ENCODE measurements around the gene WIPF3.

The WIPF3 gene

DNA sequence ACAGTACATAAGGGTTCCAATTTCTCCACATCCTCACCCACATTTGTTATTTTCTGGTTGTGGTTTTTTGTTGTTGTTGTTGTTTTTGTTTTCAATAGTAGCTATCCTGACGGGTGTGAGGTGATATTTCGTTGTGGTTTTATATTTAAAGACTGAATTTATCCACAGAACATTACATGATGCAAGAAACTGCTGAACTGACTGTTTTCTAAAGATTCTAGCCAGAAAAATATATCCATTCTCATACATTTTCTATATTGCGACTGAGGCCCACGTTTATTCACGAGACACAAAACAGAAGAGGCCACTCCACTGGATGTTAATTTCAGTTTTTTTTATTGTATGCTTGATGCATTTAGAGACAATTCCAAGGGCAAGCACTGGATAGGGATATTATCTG lies 113.5 kb downstream of the WIPF3 start:
- no peak for DNase-seq

DNA sequence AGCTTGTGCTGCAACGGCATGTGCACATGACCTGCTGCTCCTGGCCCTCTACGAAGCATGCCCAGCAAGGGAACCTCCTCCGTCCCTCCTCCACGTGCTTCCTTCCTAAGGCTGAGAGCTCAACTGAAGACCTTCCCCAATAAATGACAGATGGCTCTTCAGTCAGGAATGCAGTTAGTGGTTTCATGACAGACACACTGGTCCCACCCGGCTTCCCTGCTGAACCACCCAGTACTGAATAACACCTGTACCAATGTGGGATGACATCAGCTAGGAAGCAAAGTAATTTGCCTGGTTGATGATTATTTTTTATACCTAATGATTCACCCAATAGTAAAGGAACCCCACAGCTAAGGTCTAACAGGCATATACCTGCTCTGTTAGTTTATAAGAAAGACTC lies 114.2 kb downstream of the WIPF3 start:
- no peak for DNase-seq

DNA sequence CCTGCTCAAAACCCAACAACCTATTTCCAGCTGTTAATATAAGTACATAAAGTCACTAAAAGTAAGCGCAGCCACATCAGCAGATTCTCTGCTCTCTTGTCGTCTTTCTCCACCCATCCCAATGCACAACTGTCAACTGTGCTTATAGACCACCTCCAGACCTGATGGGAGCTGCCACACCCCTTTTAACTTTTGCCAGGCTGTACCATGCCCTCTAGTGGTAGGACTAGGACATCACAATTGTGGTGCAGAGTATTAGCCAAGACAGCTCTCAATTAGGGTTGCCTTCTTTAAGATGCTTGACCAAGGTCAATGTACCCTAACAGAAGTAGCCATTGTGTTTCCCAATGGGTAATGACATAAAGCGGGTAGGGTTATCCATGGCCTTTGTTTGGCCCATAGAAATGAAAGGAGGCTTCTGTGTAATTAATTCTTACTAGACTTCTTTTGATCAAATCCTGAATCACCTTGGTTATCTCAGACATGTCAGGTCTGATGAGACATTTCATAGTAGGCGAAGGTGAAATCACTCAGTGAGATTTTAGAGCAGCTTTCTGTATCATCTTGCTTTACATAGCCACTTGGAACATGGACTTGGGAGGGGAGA lies 115.2 kb downstream of the WIPF3 start:
- DNase-seq, result peak; percentile 58 to 72

DNA sequence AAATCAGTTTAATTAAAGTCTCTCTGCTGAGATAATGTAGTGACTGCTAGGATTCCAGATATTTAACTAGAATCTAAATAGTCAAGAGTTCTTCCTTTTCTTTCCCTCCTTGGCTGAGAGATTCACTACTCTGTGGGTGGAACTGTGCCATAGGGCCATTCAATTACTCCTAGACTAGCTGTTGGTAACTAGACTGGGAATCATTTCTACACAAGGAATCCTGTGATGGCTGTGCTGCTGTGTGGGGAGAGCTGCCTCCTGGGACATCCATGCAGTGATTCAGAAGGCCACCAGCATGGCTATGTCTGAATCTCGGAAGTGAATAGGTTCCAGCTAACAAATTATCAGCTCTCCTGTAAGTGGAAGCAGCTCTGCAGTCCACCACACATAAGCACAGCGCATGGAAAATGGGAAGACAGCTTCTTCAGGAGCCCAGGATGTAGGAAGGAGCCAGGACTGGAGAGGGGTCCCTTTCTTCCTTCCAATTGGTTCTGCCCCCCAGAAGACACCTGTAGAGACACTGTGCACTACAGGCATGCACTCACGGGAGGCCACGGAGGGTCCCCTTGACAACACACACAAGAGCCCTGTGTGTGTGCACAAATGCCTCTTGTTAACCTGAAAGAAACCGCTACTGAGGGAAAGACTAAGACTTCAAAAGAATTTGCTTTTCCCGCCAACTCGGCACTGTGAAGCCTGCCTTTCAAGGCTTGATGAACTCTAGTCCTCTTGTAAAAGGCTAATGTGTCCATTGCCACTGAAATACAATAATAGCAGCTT lies 116.8 kb downstream of the WIPF3 start:
- no peak for DNase-seq

DNA sequence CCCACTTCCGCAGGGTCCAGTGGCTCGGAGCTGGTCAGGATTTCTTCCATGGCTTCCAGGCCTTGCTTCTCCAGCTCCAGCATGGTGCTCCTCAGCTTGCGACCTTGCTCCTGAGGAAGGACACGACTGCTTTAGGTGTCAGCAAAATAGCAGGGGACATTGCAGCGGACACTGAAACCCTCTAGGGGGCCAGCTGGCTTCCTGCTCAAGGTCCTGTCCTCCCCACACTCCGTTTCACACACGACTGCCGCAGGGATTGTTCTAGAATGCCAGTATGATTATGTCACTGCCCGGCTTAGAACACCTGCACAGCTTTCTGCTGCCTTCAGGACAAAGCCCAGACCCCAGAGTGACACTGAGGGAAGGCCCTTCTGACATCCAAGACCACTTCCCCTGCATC lies 117.7 kb downstream of the WIPF3 start:
- no peak for DNase-seq

DNA sequence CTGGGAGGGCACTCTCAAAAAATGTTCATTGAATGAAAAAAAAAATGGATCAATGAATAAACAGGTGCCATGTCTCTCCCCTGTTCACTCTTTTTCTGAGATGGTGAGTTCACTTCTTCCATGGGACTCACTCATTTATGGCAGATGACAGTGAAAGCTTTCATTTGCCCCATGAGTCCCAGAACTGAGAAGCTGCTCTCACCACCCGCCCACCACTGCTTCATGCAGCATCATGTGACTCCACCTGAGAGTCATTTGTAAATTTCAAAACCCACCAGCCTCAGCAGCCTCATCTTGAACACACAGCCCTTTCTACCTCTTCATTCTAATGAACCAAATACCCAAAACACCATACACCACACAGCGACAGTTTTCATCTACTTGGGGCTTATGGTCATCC lies 118.4 kb downstream of the WIPF3 start:
- no peak for DNase-seq

DNA sequence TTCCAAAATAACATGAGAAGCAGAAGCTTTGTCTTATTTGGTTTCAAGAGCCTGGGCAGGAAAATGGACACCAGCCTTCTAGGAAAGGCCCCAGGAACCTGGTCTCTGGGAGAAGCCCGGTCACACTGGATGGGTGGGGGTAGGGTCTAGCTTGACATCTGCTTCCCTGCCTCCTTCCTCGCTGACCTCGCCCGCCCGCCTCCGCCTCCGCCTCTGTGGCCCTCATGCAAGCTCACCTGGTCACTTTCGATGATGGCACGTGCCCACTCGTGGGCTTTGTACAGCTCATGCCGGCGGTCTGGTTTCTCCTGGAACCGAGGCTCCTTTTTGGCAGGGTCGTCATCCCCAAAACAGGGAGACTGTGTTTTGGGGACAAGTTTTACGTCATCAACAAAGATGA lies 119.9 kb downstream of the WIPF3 start:
- no peak for DNase-seq

DNA sequence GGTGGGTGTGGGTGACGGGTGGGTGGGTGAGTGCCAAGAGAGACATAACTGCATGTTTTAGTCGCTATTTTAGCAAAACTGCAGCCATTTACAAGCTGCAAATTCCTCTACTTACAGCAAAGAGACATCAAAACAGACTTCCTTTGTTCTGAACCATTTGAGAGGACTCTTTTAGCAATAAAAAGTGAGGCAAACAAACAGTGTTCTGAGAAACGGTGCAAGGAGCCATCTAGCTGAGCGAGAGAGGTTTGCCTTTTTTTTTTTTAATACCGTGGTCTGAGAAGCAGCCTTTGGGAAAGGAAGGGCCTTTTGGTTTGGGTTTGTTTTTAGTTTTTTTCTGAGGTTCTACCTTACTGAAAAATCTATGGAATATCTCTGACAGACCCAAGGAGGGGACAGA lies 120.4 kb downstream of the WIPF3 start:
- DNase-seq, result no peak

DNA sequence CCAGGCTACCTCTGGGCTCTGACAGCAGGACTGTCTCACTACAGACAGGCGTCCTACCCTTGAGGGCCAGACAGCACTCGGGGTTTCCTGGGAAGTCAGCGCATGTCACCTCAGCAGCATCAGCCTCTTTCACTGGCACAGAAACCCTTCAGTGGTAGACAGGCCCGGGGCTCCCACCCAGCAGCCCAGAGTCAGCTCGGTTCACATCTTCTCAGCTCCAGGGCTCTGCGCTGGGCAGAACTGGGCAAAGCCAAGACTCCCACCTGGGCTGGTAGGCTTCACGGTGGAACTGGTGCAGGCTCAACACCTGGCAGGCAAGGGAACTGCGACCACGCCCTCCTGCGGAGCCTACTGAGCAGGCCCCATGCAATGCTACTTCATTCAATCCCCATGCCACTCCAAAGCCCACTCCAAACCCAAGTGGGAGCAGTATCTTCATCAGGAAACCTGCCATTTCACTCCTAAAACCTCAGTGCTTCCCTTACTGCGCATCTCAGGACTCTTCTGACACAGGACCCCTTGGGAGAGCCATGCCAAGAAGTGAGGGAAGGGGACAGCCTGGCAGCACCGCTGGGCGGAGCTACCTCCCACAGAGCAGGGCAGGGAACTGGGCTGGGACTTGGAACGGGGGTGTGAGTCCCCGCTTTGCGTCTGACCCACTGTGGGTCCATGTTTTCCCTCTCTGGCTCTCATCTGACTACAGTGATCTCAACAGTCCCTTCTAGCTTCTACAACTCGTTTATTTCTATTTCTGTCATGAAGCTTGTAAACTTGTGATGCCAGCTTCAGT lies 122.9 kb downstream of the WIPF3 start:
- no peak for DNase-seq

DNA sequence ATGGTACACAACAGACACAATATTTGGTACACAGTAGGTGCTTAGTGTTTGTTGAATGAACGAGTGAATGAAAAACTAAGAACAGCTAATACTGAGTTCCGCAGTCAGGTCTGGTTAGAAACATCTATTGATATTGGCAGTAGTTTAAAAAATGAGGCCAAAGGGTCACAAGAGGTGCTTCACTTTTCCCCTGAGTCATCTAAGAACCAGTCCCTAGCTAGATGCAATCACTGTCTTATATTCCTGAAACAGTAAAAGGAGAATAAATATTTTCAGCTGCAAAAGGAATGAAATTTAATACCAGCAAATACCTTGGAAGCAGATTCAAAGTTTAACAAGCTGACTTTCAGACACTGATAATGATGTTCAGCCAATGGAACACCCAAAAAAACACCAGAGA lies 128.8 kb downstream of the WIPF3 start:
- DNase-seq, result no peak

DNA sequence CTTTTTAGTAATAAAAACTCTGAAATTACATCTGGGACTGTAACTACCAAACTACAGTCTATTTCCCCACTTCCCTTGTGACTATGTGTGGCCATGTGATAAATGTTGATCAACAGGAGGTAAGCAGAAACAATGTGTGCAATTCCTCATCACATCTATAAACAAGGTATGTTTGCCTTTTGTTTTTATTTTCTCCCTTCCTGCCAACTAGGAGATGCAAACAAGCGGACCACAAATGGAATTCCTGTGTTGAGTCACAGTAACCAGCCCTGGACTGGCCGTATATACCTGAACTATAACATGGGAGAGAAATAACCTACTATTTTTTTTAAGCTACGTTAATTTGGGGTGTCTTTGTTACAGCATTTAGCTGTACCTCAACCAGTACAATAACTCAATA lies 130.8 kb downstream of the WIPF3 start:
- no peak for DNase-seq

DNA sequence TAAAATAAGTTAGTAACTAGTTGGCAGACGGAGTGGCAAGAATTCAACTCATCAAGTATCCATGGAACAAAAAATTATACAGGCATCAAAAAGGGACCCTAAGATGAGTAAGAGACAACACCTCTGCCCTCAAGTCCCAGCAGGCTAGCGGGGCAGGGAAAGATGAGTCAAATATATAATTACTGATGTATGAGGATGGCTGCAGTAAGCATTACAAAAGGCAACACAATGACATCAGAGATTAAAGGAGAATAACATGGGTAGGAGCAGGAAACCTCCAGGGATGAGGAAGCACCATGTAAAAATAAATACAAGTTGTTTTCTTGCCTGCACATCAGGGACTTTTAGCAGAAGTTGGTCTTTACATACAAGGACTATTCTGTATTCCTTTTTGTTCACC lies 133.9 kb downstream of the WIPF3 start:
- DNase-seq, result no peak

DNA sequence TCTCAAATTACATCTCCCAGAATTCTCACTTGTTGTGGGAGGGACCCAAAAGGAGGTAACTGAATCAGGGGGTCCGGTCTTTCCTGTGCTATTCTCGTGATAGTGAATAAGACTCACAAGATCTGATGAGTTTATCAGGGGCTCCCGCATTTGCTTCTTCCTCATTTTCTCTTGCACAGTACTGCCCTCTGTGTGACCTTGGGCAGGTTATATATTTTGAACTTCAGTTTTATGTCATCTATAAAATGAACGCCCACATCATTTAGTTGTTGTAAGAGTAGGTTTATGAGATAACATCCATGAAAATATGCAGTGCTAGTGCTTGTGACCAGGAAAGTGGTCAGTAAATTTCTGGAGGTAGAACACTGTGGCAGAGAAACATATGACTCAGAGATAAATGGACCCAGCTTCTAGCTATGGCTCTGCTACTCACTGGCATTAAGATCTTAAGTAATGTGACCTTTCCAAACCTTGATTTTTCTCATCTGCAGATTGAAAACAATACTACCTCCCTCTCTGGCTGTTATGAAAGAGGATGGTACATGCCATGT lies 139.0 kb downstream of the WIPF3 start:
- no peak for DNase-seq

DNA sequence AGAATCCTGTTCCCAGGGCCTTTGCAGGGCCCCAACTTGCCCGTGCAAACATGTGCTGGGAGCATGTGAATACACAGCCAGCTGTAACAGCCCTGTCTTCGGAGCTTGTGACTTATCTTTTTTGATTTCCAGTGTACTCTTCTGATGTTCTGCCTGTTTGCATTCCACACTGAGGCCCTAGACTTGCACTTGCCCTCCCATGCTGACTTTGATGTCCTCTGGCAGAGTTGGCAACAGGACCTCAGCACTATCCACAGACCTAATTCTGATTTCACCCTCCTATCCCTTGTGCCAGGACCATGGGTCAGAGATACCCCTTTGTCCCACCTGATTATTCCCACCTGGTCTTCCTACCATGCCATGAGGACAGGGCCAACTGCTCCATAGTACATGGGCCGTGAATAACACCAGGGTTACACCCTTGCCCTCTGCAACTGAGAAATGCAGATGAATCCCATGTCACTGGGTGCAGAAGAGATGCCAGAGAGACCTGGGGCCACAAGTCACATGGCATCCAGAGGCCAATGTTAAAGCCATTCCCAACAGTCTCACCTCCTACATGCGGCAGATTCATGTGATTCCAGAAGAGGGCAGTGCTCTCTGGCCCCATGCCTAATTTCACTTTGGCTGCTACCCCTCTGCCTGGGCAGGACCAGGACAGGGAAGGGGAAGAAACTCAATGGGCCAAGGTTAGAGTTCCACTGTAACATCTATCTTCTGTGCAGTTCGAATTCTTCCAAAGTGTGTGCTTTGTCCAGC lies 140.3 kb downstream of the WIPF3 start:
- DNase-seq, result peak in 1 of 2 experiments; percentile 4

DNA sequence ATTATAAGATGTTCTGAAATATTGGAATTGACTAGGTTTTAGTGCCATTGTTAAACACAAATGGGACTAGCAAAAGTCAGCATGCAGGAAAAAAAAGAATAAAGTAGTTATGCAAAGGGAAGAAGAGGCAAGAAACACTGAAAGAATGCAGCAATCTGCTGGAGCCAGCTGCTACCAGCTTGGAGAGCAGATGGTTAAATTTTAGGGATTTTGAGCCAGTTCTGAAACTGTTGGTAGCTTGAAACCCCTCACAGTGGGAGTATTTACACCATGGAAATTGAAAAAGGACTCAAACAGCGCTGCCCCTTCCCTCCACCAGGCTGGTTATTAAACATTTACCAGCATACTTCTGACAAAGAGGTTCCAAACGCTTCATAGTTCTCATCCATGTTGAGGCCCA lies 142.3 kb downstream of the WIPF3 start:
- no peak for DNase-seq

DNA sequence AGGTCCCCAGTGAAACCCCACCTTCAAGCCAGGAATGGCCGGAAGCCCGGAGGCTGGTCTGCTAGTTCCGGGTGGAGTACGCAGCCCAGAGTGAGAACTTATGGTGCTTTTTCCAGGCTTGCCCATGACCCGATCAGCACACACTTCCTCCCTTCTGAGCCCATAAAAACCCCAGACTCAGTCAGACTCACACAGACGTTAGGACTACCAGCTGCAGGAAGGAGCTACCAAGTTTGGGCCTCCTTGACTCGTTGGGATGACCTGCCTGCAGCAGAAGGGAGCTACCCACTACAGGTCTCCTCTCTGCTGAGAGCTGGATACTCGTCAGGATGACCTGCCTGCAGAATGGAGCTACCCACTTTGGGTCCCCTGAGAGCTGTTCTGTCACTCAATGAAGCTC lies 144.2 kb downstream of the WIPF3 start:
- DNase-seq, result no peak

DNA sequence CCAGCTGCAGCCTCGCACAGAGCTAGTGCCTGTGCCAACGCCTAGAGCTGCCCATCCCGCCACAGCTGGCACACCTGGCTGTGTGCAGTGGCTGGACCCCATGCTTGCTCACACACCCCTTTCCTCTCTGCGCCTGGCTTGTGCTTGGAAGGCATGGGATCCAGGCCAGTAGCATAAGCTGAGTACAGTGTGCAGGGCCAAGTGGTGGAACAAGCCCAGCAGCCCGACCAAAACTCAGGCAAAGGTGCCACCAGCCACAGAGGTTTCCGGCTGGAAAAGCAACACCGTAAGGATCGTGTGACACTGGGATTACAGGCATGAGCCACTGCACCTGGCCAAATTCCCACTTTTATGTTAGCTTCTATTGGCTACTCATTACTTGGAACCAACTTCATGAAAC lies 144.9 kb downstream of the WIPF3 start:
- DNase-seq, result no peak

DNA sequence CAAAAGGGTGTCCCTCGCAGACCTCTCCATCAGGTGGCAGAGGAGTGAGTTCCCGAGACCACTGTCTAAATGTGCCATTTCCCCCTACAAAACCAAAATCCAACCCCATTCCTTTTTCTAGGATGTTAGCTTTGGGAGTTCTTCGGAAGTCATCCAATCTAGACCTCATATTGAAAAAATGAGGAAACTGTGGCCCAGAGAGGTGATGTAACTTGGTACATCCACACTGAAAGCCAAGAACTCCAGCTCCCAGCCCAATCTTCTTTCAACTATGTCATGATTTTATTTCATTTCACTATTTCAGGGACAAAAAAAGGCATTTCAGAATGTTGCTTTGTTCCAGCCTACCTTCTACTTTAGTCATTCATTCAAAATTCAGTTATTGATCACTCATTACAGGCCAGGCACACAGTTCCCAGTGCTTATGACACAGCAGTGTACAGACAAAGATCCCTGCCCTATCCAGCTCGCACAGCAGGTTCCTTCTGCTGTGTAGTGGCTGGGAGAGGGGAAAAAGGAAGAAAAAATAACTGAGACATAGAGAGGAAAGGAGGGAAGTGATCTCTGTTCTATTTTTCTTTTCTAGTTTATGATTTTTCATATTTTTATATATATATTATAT lies 147.5 kb downstream of the WIPF3 start:
- DNase-seq, result no peak

DNA sequence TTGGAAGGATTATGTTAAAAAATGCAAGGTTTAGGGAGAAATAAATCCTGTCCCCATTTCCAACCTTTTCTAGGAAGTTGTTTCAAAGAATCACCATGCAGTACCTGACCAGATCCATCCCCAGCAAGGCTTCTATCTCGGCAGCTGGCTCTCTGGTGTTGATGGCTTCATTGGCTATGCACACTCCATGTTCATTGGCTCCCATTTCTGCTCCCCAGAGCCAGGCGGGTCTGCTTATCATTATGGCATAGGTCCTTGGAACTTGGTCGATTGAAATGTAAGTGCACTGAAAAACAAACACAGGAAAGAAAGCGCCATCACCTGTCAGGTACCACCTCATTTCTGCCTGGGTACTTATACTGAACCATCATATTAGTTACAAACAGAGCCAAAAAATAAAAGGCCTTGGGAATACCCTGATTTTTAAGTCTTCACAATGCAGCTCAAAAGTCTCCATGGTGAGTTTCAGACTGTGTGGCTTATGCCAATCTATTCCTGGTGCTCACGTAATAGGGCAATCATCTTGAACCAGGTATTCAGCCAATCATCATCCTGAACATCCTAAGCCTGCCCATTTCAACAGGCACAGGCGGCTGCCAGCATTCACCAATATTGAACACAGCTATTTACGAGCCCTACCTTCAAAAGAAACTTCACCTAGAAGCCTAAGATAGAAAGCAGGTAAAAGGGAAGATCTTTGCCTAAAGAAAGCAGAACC lies 148.9 kb downstream of the WIPF3 start:
- DNase-seq, result no peak

DNA sequence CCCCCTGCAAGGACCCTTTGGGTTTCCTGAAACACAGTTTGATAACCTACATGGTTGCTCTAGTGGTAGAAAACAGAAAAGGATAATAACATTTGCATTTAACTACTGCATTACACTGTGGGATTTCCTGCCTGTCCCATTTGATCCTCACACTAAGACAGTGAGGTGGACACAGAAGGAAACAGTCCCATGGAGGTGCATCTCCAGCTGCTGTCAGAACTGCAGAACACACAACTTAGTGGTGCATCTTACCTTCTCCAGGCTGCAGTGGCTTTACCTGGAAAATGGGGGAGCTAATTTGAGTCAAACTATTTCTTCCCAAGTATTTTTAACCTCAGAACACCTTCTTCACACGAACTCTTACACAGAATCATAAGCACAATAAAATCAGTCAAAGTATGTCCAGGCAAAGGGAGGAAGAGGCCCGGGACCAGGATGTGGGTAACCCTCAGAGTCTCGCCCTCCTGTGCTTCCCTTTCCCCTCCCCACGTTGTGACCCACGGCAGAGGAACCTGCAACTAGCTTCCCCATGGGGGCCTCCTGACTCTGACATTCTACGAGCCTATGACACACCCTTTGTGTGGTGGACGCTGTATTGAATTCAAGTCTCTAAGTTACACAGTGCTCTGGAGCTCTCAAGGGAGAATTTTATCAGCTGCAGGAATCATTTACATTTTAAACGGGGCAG lies 149.6 kb downstream of the WIPF3 start:
- DNase-seq, result peak; percentile 45 to 74

DNA sequence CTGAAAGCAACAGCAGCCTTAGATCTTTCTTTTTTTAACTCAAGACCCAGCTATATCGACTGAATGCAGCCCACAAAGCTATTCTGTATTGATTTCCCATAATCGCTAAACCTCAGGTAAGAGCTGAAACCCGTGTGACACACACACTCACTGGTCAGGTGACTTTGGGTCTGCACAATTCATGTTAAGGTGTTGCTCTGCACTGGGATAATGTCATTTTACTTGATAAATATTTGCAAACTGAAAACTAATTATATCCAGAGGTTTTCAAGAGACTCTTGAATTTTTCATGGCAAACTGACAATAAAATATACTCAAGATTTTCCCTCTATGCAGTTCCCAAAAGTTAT lies 150.2 kb downstream of the WIPF3 start:
- DNase-seq, result no peak
